ENCODE data around the gene CHMP4B.
"Not testable (repeated sequence)": the region's sequence is repeated elsewhere in the genome, so short reads cannot be mapped to it uniquely, and the experiment has no call there.

Gene CHMP4B

DNA sequence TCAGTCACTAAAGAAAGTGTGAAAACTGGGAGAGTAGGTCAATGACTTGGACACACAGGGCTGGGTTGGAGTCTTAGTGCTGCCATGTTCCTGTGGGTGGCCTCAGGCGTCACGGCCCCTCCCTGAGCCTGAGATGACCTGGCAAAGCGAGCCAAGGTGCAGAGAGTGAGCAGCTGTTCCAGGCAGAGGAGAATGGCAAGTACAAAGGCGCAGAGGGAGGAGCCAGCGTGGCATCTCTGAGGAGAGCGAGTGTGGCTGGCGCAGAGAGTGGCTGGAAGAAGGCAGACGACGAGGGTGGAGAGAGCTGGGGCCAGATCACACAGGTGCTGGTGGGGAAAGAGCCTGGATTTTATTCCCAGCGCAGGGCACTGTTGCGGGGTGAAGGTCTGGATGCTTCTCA lies 20.6 kb upstream of the CHMP4B start:
- DNase-seq: peak; percentile 74

GRCh38 chr20:33791021-33791420 lies 20.1 kb upstream of the CHMP4B start:
- DNase-seq: no peak

- DNase-seq: no peak
Measured at GRCh38 chr20:33791540-33791939, 19.6 kb upstream of the CHMP4B start.

GRCh38 chr20:33791959-33792597 lies 19.1 kb upstream of the CHMP4B start:
- DNase-seq: no peak

GRCh38 chr20:33792598-33792989 lies 18.6 kb upstream of the CHMP4B start:
- not testable (repeated sequence) for DNase-seq

GRCh38 chr20:33793011-33793931 lies 17.9 kb upstream of the CHMP4B start:
- no peak for DNase-seq

- DNase-seq: peak; percentile 94
Measured at GRCh38 chr20:33796263-33796906, 14.8 kb upstream of the CHMP4B start.

GRCh38 chr20:33796907-33797544 lies 14.1 kb upstream of the CHMP4B start:
- no peak for DNase-seq

DNA sequence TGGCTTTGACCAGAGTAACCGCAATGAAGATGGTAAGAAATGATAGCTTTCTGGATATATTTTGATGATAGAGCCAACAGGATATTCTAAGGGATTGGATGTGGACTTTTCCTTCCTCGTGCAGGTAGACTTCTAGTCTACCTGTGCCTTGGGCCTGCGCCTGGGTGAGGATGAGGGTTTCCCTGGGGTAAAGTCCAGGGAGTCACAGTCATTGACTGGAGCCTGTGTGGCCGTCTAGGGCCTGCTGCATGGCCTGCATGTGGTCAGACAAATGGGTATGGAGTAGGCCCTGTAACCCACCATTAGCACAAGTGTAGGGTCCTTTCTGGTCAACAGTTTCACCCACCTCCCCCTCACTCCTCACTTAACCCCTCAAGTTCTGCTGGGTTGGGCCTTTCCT lies 12.7 kb upstream of the CHMP4B start:
- DNase-seq: no peak

GRCh38 chr20:33803921-33804337 lies 7.2 kb upstream of the CHMP4B start:
- no peak for DNase-seq

DNA sequence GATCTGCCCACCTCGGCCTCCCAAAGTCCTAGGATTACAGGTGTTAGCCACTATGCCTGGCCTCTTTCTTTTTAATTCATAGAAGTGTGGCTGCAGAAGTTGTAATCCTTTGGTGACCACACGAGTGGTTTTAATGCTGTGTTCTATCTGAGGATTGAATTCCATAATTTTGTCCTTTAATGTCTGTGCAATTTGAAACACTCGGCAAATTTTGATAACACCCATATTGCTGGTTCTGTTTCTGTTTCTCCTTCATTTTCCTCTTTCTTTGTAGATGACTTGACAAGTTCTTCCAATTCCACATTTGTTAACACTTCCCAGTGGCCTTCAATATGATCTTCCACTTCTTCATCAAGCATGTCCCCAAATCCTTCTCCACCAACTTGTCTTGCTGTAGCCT lies 2.8 kb upstream of the CHMP4B start:
- DNase-seq: no peak

DNA sequence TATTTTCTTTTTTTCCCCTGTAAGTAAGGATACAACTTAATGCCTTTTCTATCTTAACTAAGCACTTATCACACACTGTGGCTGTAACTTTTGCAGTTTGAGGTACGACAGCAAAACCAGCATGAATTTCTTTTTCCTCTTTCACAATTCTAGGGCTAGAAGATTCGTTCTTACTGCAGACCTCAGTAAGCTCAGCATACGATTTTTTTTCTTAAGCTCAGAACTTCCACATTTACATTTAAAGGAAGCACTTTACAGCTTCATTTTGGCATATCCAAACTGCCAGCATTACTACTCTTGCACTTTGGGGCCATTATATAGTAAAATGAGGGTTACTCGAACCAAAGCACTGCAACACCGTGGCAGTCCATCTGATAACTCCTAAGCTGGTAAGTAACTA lies 889 bp upstream of the CHMP4B start:
- no peak for DNase-seq

DNA sequence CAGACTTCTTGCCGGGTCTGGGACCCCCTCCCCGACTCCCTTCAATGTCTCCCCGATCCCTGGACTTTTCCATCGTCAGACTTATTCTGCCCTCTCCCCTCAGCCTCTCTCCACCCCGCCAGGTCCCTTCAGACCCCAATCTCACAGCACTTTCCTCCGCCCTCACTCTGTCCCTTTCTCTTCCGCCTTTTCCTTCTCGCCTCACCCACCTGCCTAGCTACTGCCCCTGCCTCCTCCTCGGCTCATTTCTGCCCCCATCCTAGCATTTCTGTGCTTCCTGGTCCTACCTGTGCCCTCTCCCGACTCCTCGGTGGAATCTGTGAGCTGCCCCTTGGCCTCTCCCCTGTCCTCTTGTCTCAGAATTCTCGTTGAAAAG lies 616 bp downstream of the CHMP4B start:
- DNase-seq: no peak

DNA sequence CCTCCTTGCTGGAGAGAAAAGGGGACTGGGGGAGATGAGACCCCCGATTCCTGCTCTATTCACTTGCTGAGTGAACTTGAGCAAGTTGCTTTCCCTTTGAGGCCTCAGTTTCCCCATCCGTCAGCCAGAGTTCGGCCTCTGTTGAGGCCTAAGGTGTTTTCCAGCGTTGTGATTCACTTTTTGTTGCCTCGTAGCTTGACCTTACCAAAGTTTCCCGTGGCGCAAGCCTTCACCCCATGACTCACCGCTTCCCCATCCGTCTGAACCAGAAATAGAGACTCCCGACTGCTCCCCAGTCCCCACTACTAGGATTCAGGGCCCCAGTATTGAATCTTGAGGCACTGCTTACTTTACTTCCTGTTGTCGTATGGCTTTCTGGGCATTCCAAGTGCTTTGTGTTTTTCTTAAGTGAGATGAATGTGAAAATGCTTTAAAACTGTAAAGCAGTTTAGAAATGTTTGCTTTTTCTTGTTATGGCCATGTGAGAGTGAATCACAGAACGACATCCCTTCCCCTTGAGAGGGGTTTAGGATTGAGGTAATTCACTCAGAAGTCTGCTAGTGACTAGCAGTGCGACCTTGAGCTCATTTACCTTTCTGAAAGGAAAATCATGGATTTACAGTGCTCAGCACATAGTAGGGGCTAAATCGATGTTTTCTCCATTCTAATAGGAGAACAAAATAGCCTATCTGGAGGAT lies 1.2 kb downstream of the CHMP4B start:
- DNase-seq: no peak

DNA sequence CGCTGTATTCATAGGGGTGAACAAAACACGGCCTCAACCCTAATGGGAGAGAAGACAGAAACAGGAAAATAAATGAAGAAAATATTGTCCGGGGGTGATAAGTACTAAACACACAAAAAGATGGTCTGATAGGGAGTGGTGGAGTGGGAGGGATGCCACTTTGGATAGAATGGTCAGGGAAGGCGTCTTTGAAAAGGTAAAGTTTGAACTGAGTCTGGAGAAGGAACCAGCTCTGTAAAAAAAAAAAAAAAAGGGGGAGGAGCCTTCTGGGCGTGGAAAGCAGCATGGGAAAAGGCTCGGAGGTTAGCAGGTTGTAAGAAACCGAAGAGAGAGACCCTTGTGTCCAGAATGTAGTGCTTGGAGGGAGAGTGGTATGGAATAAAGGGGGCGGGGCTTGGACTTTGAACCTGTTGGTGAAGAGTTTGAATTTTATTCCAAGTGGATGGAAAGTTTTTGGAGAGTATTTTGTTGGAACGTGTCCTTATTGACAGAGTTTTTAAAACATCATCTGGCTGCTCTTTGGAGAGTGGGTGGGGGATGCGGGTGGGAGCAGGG lies 1.8 kb downstream of the CHMP4B start:
- DNase-seq: no peak

- DNase-seq: no peak
Measured at GRCh38 chr20:33814238-33814712, 3.1 kb downstream of the CHMP4B start.

- DNase-seq: no peak
Measured at GRCh38 chr20:33815671-33816070, 4.5 kb downstream of the CHMP4B start.

DNA sequence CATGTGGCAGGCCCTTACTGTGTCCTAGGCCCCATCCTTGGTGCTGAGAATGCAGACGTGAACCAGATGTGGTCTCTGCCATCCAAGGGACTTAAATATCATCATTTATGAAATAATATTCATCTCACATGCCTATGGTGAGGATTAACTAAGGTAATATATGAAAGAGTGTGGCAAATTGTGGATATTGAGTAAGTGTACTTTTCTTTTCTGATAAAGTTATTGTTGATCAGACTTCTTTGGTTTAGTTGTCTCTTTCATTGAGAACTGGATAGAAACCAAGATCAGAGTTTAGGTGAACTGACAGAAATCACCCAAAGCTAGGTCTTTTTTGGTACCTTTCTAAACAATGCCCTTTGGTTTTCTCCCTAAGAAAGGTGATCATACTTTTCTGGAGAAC lies 5.0 kb downstream of the CHMP4B start:
- DNase-seq: no peak

- no peak for DNase-seq
Measured at GRCh38 chr20:33817411-33817810, 6.3 kb downstream of the CHMP4B start.

DNA sequence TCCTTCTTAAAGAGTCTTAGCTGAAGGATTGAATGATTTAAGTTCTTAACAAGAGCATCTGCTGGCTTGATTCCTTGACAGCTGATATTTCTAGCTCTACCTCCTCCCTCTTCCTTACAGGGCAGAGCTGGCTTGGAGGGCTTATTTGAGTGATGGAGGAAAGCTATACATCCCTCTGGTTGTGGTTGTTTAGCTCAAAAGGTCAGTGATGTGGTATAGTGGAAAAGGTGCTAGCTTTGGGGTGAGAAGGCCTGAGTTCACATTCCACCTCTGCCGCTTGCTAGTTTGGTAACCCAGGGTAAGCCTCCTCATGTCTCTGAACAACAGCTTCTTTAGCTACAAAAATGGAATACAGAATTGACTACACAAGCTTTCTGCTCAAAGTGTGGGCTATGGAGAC lies 8.3 kb downstream of the CHMP4B start:
- no peak for DNase-seq

- no peak for DNase-seq
Measured at GRCh38 chr20:33820362-33820761, 9.2 kb downstream of the CHMP4B start.

DNA sequence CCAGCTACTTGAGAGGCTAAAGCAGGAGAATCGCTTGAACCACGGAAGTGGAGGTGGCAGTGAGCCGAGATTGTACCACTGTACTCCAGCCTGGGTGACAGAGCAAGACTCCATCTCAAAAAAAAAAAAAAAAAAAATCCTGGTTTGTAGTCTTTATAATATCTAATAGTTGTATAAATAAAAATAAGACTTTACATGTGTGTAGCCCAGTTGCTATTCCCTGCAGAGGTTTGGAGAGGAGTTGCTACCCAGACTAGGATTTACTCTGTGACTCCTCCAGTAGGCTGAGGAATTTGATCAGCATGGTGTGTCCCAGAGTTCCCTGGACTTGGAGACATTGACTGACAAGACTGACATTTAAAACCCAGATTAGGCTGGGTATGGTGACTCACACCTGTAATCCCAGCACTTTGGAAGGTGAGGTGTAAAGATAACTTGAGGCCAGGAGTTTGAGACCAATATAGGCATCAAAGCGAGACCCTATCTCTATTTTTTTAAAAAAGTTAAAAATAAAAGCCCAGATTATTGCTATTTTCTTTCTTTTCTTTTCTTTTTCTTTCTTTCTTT lies 10.2 kb downstream of the CHMP4B start:
- DNase-seq: no peak
